Measurements from ENCODE around the gene C5orf63. TPM values are rescaled to one million over a fixed set of nuclear protein-coding genes. Genes with fewer than 3 reads are reported as not detected.

Gene C5orf63
- total RNA-seq, 1 donor from 2014 or later, result not detected

- no peaks in the 10 kb centered on the region for H3K9me3 ChIP-seq
- intact Hi-C loops (cut with DNase I), result no loop called here
Measured at GRCh38 chr5:127089191-127089590, 15.9 kb upstream of the C5orf63 start.

GRCh38 chr5:127088251-127088650, 14.9 kb upstream of the C5orf63 start:
- intact Hi-C loops (cut with DNase I), result no loop called here
- TF ChIP-seq CTCF (IDR thresholded peaks at IDR 0.05), result no peak
- DNase-seq (ENCODE audit: low spot score in 2 of 2), result no peak
- Histone ChIP-seq H3K27me3 (no peaks in the 10 kb centered on the region), H3K4me3 (no peak overlapping the region), H3K4me1 (no peaks in the 10 kb centered on the region), H3K9me3 (no peaks in the 10 kb centered on the region), H3K36me3 (no peaks in the 10 kb centered on the region), H3K27ac (no peak overlapping the region)

More at GRCh38 chr5:127089191-127089590, 15.9 kb upstream of the C5orf63 start:
- no peaks in the 10 kb centered on the region for H3K4me1 ChIP-seq
- no peak overlapping the region for H3K4me3 ChIP-seq
- DNase-seq (ENCODE audit: low spot score in 2 of 2), result no peak
- no peaks in the 10 kb centered on the region for H3K36me3 ChIP-seq
- H3K27ac ChIP-seq, result no peak overlapping the region
- TF ChIP-seq CTCF (IDR thresholded peaks at IDR 0.05), result no peak
- H3K27me3 ChIP-seq, result no peaks in the 10 kb centered on the region

- no peak for TF ChIP-seq CTCF (IDR thresholded peaks at IDR 0.05)
- Histone ChIP-seq H3K27ac (no peak overlapping the region), H3K4me1 (no peaks in the 10 kb centered on the region), H3K4me3 (no peak overlapping the region), H3K9me3 (no peaks in the 10 kb centered on the region), H3K27me3 (no peaks in the 10 kb centered on the region), H3K36me3 (no peaks in the 10 kb centered on the region)
- intact Hi-C loops (cut with DNase I), result no loop called here
- no peak for DNase-seq (ENCODE audit: low spot score in 2 of 2)
Measured at GRCh38 chr5:127086589-127086988, 13.3 kb upstream of the C5orf63 start.

- no peaks in the 10 kb centered on the region for H3K9me3 ChIP-seq
- TF ChIP-seq CTCF (IDR thresholded peaks at IDR 0.05), result no peak
- no peaks in the 10 kb centered on the region for H3K36me3 ChIP-seq
- no peak overlapping the region for H3K27ac ChIP-seq
- no peaks in the 10 kb centered on the region for H3K4me1 ChIP-seq
- no peaks in the 10 kb centered on the region for H3K27me3 ChIP-seq
- H3K4me3 ChIP-seq, result no peak overlapping the region
- intact Hi-C loops (cut with DNase I), result no loop called here
- no peak for DNase-seq (ENCODE audit: low spot score in 2 of 2)
Measured at GRCh38 chr5:127085796-127086195, 12.5 kb upstream of the C5orf63 start.

- TF ChIP-seq CTCF (IDR thresholded peaks at IDR 0.05), result no peak
- Histone ChIP-seq H3K9me3 (no peaks in the 10 kb centered on the region), H3K4me3 (no peak overlapping the region), H3K4me1 (no peaks in the 10 kb centered on the region), H3K27me3 (no peaks in the 10 kb centered on the region), H3K27ac (no peak overlapping the region), H3K36me3 (no peaks in the 10 kb centered on the region)
- DNase-seq (ENCODE audit: low spot score in 2 of 2), result no peak
- intact Hi-C loops (cut with DNase I), result no loop called here
Measured at GRCh38 chr5:127085371-127085770, 12.1 kb upstream of the C5orf63 start.

GRCh38 chr5:127084656-127085055, 11.4 kb upstream of the C5orf63 start:
- no peaks in the 10 kb centered on the region for H3K36me3 ChIP-seq
- no peaks in the 10 kb centered on the region for H3K9me3 ChIP-seq
- no peak overlapping the region for H3K27ac ChIP-seq
- H3K4me3 ChIP-seq, result no peak overlapping the region
- TF ChIP-seq CTCF (IDR thresholded peaks at IDR 0.05), result no peak
- H3K4me1 ChIP-seq, result no peaks in the 10 kb centered on the region
- no peaks in the 10 kb centered on the region for H3K27me3 ChIP-seq
- DNase-seq (ENCODE audit: low spot score in 2 of 2), result no peak
- intact Hi-C loops (cut with DNase I), result no loop called here
